Naive thymus-derived CD4-positive, alpha-beta T cell (primary cell): ENCODE data around the gene MRM3. TPM values are rescaled to one million over a fixed set of nuclear protein-coding genes. Genes with fewer than 3 reads are reported as not detected.

Source experiments
- polyA plus RNA-seq, 2 donors: library from polyadenylated mRNA; unstranded; fragments of 300-500 nt; fragmentation: Illumina TruSeq; gene quantifications; one replicate each; pipeline ENCODE4 v1.2.3, GENCODE V29; 2021
- total RNA-seq, 6 experiments: library from RNA in 5 of 6; stranded (reverse) in 5 of 6; gene quantifications; 1 replicate in 5 of 6; 2 replicates in 1 of 6; pipeline ENCODE4 v1.2.3 and lab custom pipeline; 2021 to 2026

MRM3 gene
- total and polyA plus RNA-seq, 7 experiments from 2014 or later, result 19.3 to 47.1 (median 25.9) TPM

Other genes starting within 250 kb of the MRM3 start
- gene VPS53, start 67.5 kb upstream of the MRM3 start, total RNA-seq, result 10 to 100 TPM; 78.9 to 98.8 (median 81.2) TPM
- 10 to 100 TPM; 10.2 to 12.1 TPM for gene VPS53, start 67.5 kb upstream of the MRM3 start, polyA plus RNA-seq
- 10 to 100 TPM in 1 of 5 experiments, 1 to 10 TPM in 2, under 1 TPM in 2; 0.54 to 21.5 (median 1.2) TPM for gene TLCD3A, start 49.8 kb upstream of the MRM3 start, total RNA-seq
- gene TLCD3A, start 49.8 kb upstream of the MRM3 start, polyA plus RNA-seq, result under 1 TPM in 1 of 2 donors, not detected in 1; 0.36 TPM
- gene GEMIN4, start 30.1 kb upstream of the MRM3 start, total RNA-seq, result 10 to 100 TPM; 15.5 to 35.0 (median 28.9) TPM
- 10 to 100 TPM; 24.4 to 49.3 TPM for gene GEMIN4, start 30.1 kb upstream of the MRM3 start, polyA plus RNA-seq
- 10 to 100 TPM; 60.1 to 79.0 (median 77.6) TPM for gene GLOD4, start 73 bp upstream of the MRM3 start, total RNA-seq
- 100 to 1,000 TPM in 1 of 2 donors, 10 to 100 TPM in 1; 94.2 to 102 TPM for gene GLOD4, start 73 bp upstream of the MRM3 start, polyA plus RNA-seq
- under 1 TPM in 4 of 5 experiments, not detected in 1; 0.10 to 0.84 (median 0.36) TPM for gene NXN, start 197.4 kb downstream of the MRM3 start, total RNA-seq
- under 1 TPM in 1 of 2 donors, not detected in 1; 0.22 TPM for gene NXN, start 197.4 kb downstream of the MRM3 start, polyA plus RNA-seq
- 10 to 100 TPM in 3 of 5 experiments, 1 to 10 TPM in 2; 8.3 to 13.5 (median 11.3) TPM for gene TIMM22, start 214.8 kb downstream of the MRM3 start, total RNA-seq
- gene TIMM22, start 214.8 kb downstream of the MRM3 start, polyA plus RNA-seq, result 10 to 100 TPM; 24.9 to 27.9 TPM